Measurements from ENCODE around the gene AXIN2.

AXIN2 gene

DNA sequence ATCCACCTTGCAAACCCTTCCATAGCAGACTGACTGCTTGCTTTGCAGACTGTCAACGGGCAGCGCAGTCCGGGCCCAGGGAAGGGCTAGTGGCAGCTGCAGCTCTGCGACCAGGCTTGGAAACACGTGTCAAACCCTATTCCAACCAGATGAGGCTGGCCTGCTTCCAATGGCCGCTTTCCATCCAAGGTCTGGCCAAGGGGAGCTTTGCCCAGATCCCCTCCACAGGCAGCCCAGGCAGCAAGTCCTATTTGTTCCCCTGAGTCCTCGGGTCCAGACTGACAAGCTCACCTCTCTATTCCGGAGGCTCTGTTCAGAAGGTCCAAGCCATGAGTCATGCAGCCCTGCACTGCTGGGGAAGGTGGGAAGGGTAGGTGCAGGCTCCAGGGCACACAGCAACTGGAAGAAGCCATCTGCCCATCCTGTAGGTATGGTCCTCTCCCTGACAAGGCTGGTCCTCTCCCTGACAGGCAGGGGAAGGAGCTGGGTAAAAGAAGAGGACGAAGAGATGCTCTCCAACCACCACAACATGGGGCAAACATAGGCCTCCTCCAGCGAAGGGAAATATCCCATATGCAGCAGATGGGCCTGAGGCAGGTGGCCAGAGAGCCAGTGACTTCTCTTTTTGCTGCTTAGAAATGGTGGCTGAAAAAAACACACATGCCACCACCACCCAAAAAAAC is 22.6 kb upstream of the AXIN2 start:
- H3K27me3 ChIP-seq (replicated peaks in 2 of 5; ENCODE audit: control insufficient read depth in 4 of 5, insufficient read depth in 5 of 5, low read length in 4 of 5), result no peaks in the 10 kb centered on the region
- H3K36me3 ChIP-seq (ENCODE audit: control insufficient read depth in 4 of 4, insufficient read depth in 4 of 4, low read length in 3 of 4), result no peaks in the 10 kb centered on the region
- H3K9me3 ChIP-seq (ENCODE audit: control extremely low read depth in 1 of 5, control insufficient read depth in 4 of 5, insufficient read depth in 2 of 5, low read depth in 1 of 5, low read length in 4 of 5), result no peaks in the 10 kb centered on the region
- CTCF ChIA-PET, result no interaction called here
- H3K4me1 ChIP-seq (ENCODE audit: control extremely low read depth in 1 of 4, control insufficient read depth in 4 of 4, insufficient read depth in 4 of 4, low read length in 3 of 4), result no peaks in the 10 kb centered on the region
- no peak overlapping the region for H3K4me3 ChIP-seq (ENCODE audit: control insufficient read depth in 1 of 7, extremely low read depth in 1 of 7, insufficient read depth in 4 of 7, low read depth in 2 of 7, low read length in 6 of 7)
- no peak for DNase-seq
- POLR2A ChIA-PET, result no interaction called here
- H3K27ac ChIP-seq (ENCODE audit: insufficient read depth in 1 of 2, low read depth in 1 of 2, low read length in 2 of 2, poor library complexity in 1 of 2, severe bottlenecking in 2 of 2), result no peak overlapping the region
- 89% methylated on average over 7 of the region's 10 CpGs for WGBS (ENCODE audit: insufficient coverage)

DNA sequence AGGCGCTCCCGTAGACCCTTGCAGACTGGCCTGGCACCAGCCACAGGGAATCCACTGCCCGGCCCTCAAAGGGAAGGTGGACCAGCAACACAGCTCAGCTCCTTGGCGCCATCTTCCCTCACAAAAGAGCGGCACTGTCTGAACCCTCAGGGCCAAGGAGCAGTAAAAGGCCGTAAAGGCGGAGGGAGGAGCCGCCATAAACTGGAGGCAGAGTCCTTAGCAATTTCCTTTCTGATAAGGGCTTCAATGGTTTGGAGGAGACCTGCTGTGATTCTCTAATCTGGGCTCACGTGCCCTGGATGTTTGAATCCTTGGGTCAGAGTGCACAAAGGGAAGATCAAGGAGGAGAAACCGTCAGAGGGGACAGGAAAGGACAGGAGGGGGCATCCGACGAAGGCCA is 15.5 kb upstream of the AXIN2 start:
- DNase-seq, result no peak
- Histone ChIP-seq H3K36me3 (ENCODE audit: control insufficient read depth in 4 of 4, insufficient read depth in 4 of 4, low read length in 3 of 4) (no peaks in the 10 kb centered on the region), H3K27me3 (replicated peaks in 2 of 5; ENCODE audit: control insufficient read depth in 4 of 5, insufficient read depth in 5 of 5, low read length in 4 of 5) (peaks cover 0 to 13% (median 3%) of the 10 kb centered on the region in 5 experiments), H3K27ac (ENCODE audit: insufficient read depth in 1 of 2, low read depth in 1 of 2, low read length in 2 of 2, poor library complexity in 1 of 2, severe bottlenecking in 2 of 2) (no peak overlapping the region), H3K9me3 (ENCODE audit: control extremely low read depth in 1 of 5, control insufficient read depth in 4 of 5, insufficient read depth in 2 of 5, low read depth in 1 of 5, low read length in 4 of 5) (no peaks in the 10 kb centered on the region), H3K4me1 (ENCODE audit: control extremely low read depth in 1 of 4, control insufficient read depth in 4 of 4, insufficient read depth in 4 of 4, low read length in 3 of 4) (no peaks in the 10 kb centered on the region), H3K4me3 (ENCODE audit: control insufficient read depth in 1 of 7, extremely low read depth in 1 of 7, insufficient read depth in 4 of 7, low read depth in 2 of 7, low read length in 6 of 7) (no peak overlapping the region)
- ChIA-PET CTCF (no interaction called here), POLR2A (no interaction called here)
- 80% methylated on average over 12 of the region's 12 CpGs for WGBS (ENCODE audit: insufficient coverage)

DNA sequence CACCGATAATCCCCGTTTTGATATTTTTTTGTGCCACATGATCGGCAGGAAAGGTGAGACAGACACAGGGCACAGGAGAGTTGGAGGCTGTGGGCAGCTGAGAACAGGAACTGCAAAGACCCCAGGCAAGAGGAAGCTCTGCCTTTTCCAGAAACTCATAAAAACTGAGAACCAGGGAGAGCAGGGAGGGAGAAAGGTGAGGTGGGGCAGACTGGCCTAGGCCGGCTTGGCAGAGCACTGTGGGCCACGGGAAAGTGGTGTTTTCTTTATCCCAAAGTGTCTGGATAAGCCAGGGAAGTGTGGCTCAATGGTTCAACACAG is 11.8 kb upstream of the AXIN2 start:
- DNase-seq, result no peak
- POLR2A ChIA-PET, result no interaction called here
- peaks cover 0 to 41% (median 6%) of the 10 kb centered on the region in 5 experiments for H3K27me3 ChIP-seq (replicated peaks in 2 of 5; ENCODE audit: control insufficient read depth in 4 of 5, insufficient read depth in 5 of 5, low read length in 4 of 5)
- 65% methylated on average over 5 of the region's 5 CpGs for WGBS (ENCODE audit: insufficient coverage)
- H3K9me3 ChIP-seq (ENCODE audit: control extremely low read depth in 1 of 5, control insufficient read depth in 4 of 5, insufficient read depth in 2 of 5, low read depth in 1 of 5, low read length in 4 of 5), result no peaks in the 10 kb centered on the region
- H3K36me3 ChIP-seq (ENCODE audit: control insufficient read depth in 4 of 4, insufficient read depth in 4 of 4, low read length in 3 of 4), result no peaks in the 10 kb centered on the region
- no peak overlapping the region for H3K27ac ChIP-seq (ENCODE audit: insufficient read depth in 1 of 2, low read depth in 1 of 2, low read length in 2 of 2, poor library complexity in 1 of 2, severe bottlenecking in 2 of 2)
- CTCF ChIA-PET, result no interaction called here
- H3K4me3 ChIP-seq (ENCODE audit: control insufficient read depth in 1 of 7, extremely low read depth in 1 of 7, insufficient read depth in 4 of 7, low read depth in 2 of 7, low read length in 6 of 7), result no peak overlapping the region
- no peaks in the 10 kb centered on the region for H3K4me1 ChIP-seq (ENCODE audit: control extremely low read depth in 1 of 4, control insufficient read depth in 4 of 4, insufficient read depth in 4 of 4, low read length in 3 of 4)

DNA sequence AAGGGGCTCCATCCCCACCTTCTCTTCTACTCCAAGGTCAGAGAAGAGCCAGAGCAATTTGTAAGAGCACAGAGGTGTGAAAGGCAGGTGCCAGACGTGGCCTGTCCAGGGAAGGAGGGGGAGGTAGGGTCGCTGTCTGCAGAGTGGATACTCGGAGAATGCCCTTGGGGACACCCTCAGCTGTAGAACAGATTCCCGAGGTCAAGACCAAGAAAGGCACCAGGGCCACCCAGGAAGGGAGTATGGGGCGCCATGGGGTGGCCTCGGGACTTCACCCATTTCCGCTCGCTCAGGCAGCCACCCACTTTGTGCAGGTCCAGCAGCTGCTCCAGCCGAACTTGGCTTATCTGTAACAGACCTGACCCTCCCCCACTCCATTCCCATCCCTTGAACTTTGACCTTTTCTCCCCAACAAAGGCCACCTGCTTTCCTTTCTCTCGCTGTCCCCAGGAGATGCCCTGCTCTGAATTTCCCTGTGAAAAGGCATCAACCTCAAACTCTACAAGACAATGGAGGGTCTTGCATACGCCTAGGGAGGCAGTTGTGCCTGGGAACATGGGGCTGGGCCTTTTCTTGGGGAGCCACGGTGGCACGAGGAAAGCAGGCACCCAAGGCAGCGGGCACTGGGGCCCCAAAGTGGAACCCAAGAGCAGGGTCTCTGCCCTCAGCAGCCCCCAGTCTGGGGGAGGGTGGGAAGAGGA is 11.3 kb upstream of the AXIN2 start:
- WGBS (ENCODE audit: insufficient coverage), result 69% methylated on average over 12 of the region's 14 CpGs
- POLR2A ChIA-PET, result no interaction called here

DNA sequence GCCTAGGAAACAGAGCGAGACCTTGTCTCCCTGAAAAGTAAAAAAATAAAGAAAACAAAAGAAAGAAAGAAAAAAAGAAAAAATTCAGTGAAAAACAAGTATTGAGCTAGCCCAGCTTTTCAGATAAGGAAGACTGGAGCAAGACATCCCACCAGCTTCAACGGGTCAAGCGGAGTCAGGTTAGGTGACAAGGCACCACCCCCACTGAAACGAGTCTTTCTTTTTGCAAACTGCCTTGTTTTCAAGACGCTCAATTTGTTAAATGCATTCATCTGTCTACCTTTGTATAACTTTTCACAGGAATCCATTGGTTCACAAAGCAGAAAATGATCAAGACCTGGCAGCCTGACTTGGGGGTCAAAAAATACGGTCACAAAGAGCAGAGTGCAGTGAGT is 10.7 kb upstream of the AXIN2 start:
- Histone ChIP-seq H3K4me1 (ENCODE audit: control extremely low read depth in 1 of 4, control insufficient read depth in 4 of 4, insufficient read depth in 4 of 4, low read length in 3 of 4) (no peaks in the 10 kb centered on the region), H3K4me3 (ENCODE audit: control insufficient read depth in 1 of 7, extremely low read depth in 1 of 7, insufficient read depth in 4 of 7, low read depth in 2 of 7, low read length in 6 of 7) (no peak overlapping the region), H3K27me3 (replicated peaks in 2 of 5; ENCODE audit: control insufficient read depth in 4 of 5, insufficient read depth in 5 of 5, low read length in 4 of 5) (peaks cover 0 to 41% (median 6%) of the 10 kb centered on the region in 5 experiments), H3K36me3 (ENCODE audit: control insufficient read depth in 4 of 4, insufficient read depth in 4 of 4, low read length in 3 of 4) (no peaks in the 10 kb centered on the region), H3K9me3 (ENCODE audit: control extremely low read depth in 1 of 5, control insufficient read depth in 4 of 5, insufficient read depth in 2 of 5, low read depth in 1 of 5, low read length in 4 of 5) (no peaks in the 10 kb centered on the region), H3K27ac (ENCODE audit: insufficient read depth in 1 of 2, low read depth in 1 of 2, low read length in 2 of 2, poor library complexity in 1 of 2, severe bottlenecking in 2 of 2) (no peak overlapping the region)
- CTCF ChIA-PET, result interaction anchor here (0.8 kb wide), 1 partner anchor 15 kb away, joined by 3 read pairs; no protein-coding TSS in a partner anchor
- WGBS (ENCODE audit: insufficient coverage), result 54% methylated on average over 4 of the region's 6 CpGs
- POLR2A ChIA-PET, result interaction anchor here (0.7 kb wide), 1 partner anchor 683 kb away, joined by 3 read pairs; no protein-coding TSS in a partner anchor
- DNase-seq, result no peak

More for the DNA sequence above, 11.3 kb upstream of the AXIN2 start:
- Histone ChIP-seq H3K9me3 (ENCODE audit: control extremely low read depth in 1 of 5, control insufficient read depth in 4 of 5, insufficient read depth in 2 of 5, low read depth in 1 of 5, low read length in 4 of 5) (no peaks in the 10 kb centered on the region), H3K36me3 (ENCODE audit: control insufficient read depth in 4 of 4, insufficient read depth in 4 of 4, low read length in 3 of 4) (no peaks in the 10 kb centered on the region), H3K27ac (ENCODE audit: insufficient read depth in 1 of 2, low read depth in 1 of 2, low read length in 2 of 2, poor library complexity in 1 of 2, severe bottlenecking in 2 of 2) (no peak overlapping the region), H3K27me3 (replicated peaks in 2 of 5; ENCODE audit: control insufficient read depth in 4 of 5, insufficient read depth in 5 of 5, low read length in 4 of 5) (peaks cover 0 to 41% (median 6%) of the 10 kb centered on the region in 5 experiments), H3K4me1 (ENCODE audit: control extremely low read depth in 1 of 4, control insufficient read depth in 4 of 4, insufficient read depth in 4 of 4, low read length in 3 of 4) (no peaks in the 10 kb centered on the region), H3K4me3 (ENCODE audit: control insufficient read depth in 1 of 7, extremely low read depth in 1 of 7, insufficient read depth in 4 of 7, low read depth in 2 of 7, low read length in 6 of 7) (no peak overlapping the region)
- DNase-seq, result no peak
- CTCF ChIA-PET, result no interaction called here

DNA sequence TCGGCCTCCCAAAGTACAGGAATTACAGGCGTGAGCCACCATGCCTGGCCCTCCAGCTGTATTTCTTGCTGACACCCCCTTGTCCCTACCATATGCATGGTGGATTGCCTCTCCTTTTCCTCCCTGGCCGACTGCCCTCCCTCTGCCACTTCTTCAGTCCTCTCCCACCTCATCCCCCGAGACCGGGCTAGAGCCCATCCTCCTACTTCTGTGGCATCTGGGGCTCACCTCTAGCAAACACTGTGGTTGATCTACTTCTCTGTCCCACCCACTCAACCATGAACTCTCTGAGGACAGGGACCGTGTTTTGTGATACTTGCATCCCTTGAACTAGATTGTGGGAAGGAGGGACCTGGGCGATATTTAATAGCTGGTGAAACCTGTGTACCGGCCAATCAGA is 7.5 kb upstream of the AXIN2 start:
- Histone ChIP-seq H3K9me3 (ENCODE audit: control extremely low read depth in 1 of 5, control insufficient read depth in 4 of 5, insufficient read depth in 2 of 5, low read depth in 1 of 5, low read length in 4 of 5) (no peaks in the 10 kb centered on the region), H3K4me3 (ENCODE audit: control insufficient read depth in 1 of 7, extremely low read depth in 1 of 7, insufficient read depth in 4 of 7, low read depth in 2 of 7, low read length in 6 of 7) (no peak overlapping the region), H3K4me1 (ENCODE audit: control extremely low read depth in 1 of 4, control insufficient read depth in 4 of 4, insufficient read depth in 4 of 4, low read length in 3 of 4) (no peaks in the 10 kb centered on the region), H3K27me3 (replicated peaks in 2 of 5; ENCODE audit: control insufficient read depth in 4 of 5, insufficient read depth in 5 of 5, low read length in 4 of 5) (peaks cover 0 to 56% (median 11%) of the 10 kb centered on the region in 5 experiments), H3K27ac (ENCODE audit: insufficient read depth in 1 of 2, low read depth in 1 of 2, low read length in 2 of 2, poor library complexity in 1 of 2, severe bottlenecking in 2 of 2) (no peak overlapping the region), H3K36me3 (ENCODE audit: control insufficient read depth in 4 of 4, insufficient read depth in 4 of 4, low read length in 3 of 4) (no peaks in the 10 kb centered on the region)
- 96% methylated on average over 8 of the region's 8 CpGs for WGBS (ENCODE audit: insufficient coverage)
- CTCF ChIA-PET, result no interaction called here
- no peak for DNase-seq
- POLR2A ChIA-PET, result no interaction called here

DNA sequence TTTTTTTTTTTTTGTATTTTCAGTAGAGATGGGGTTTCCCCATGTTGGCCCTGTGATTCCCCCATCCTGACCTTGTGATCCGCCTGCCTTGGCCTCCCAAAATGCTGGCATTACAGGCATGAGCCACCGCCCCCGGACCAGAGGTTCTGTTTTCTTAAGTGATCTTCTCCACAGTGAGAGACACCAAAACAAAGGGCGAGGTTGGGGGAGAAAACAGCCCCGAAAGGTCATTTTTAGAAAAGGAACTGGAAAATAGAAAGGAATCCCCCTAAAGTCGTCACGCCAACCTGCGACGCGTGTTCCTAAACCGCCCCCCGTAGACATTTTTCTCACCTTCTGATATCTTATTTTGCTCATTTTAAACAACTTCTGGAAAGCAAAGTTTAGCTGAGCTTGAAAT is 6.1 kb upstream of the AXIN2 start:
- Histone ChIP-seq H3K27ac (ENCODE audit: insufficient read depth in 1 of 2, low read depth in 1 of 2, low read length in 2 of 2, poor library complexity in 1 of 2, severe bottlenecking in 2 of 2) (no peak overlapping the region), H3K4me3 (ENCODE audit: control insufficient read depth in 1 of 7, extremely low read depth in 1 of 7, insufficient read depth in 4 of 7, low read depth in 2 of 7, low read length in 6 of 7) (no peak overlapping the region), H3K4me1 (ENCODE audit: control extremely low read depth in 1 of 4, control insufficient read depth in 4 of 4, insufficient read depth in 4 of 4, low read length in 3 of 4) (peaks cover 0 to 2% (median 0%) of the 10 kb centered on the region in 4 experiments), H3K9me3 (ENCODE audit: control extremely low read depth in 1 of 5, control insufficient read depth in 4 of 5, insufficient read depth in 2 of 5, low read depth in 1 of 5, low read length in 4 of 5) (no peaks in the 10 kb centered on the region), H3K36me3 (ENCODE audit: control insufficient read depth in 4 of 4, insufficient read depth in 4 of 4, low read length in 3 of 4) (no peaks in the 10 kb centered on the region), H3K27me3 (replicated peaks in 2 of 5; ENCODE audit: control insufficient read depth in 4 of 5, insufficient read depth in 5 of 5, low read length in 4 of 5) (peaks cover 0 to 52% (median 9%) of the 10 kb centered on the region in 5 experiments)
- DNase-seq, result no peak
- ChIA-PET CTCF (no interaction called here), POLR2A (no interaction called here)
- WGBS (ENCODE audit: insufficient coverage), result no CpG with 5 or more reads among the region's 12 CpGs

Data from common myeloid progenitor, CD34-positive (primary cell).